ENCODE measurements around the gene HS2ST1.
"Not testable (repeated sequence)": the region's sequence is repeated elsewhere in the genome, so short reads cannot be mapped to it uniquely, and the experiment has no call there.

Gene HS2ST1

GRCh38 chr1:87000460-87000859, 86.0 kb downstream of the HS2ST1 start:
- DNase-seq = no peak

GRCh38 chr1:87004857-87005256, 90.4 kb downstream of the HS2ST1 start:
- DNase-seq = no peak
- intact Hi-C loops (cut with DNase I) = no loop called here

More at GRCh38 chr1:87000460-87000859, 86.0 kb downstream of the HS2ST1 start:
- intact Hi-C loops (cut with DNase I) = no loop called here

GRCh38 chr1:87007323-87007722, 92.9 kb downstream of the HS2ST1 start:
- DNase-seq = no peak
- intact Hi-C loops (cut with DNase I) = no loop called here

- DNase-seq; intact Hi-C loops (cut with DNase I): not testable (repeated sequence)
Measured at GRCh38 chr1:87013385-87013784, 99.0 kb downstream of the HS2ST1 start.

GRCh38 chr1:87017998-87018672, 103.7 kb downstream of the HS2ST1 start:
- intact Hi-C loops (cut with DNase I) = no loop called here
- DNase-seq = no peak

- DNase-seq = no peak
- intact Hi-C loops (cut with DNase I) = no loop called here
Measured at GRCh38 chr1:87023326-87023725, 108.9 kb downstream of the HS2ST1 start.

- intact Hi-C loops (cut with DNase I) = no loop called here
- no peak for DNase-seq
Measured at GRCh38 chr1:87024936-87025540, 110.6 kb downstream of the HS2ST1 start.

GRCh38 chr1:87027561-87027960, 113.1 kb downstream of the HS2ST1 start:
- intact Hi-C loops (cut with DNase I); DNase-seq: not testable (repeated sequence)

GRCh38 chr1:87028576-87028975, 114.1 kb downstream of the HS2ST1 start:
- intact Hi-C loops (cut with DNase I) = no loop called here
- no peak for DNase-seq

- intact Hi-C loops (cut with DNase I) = no loop called here
Measured at GRCh38 chr1:87030740-87031690, 116.6 kb downstream of the HS2ST1 start.

GRCh38 chr1:87034351-87034750, 119.9 kb downstream of the HS2ST1 start:
- intact Hi-C loops (cut with DNase I) = no loop called here
- no peak for DNase-seq

More at GRCh38 chr1:87030740-87031690, 116.6 kb downstream of the HS2ST1 start:
- DNase-seq = no peak

GRCh38 chr1:87039096-87039495, 124.7 kb downstream of the HS2ST1 start:
- DNase-seq = no peak
- intact Hi-C loops (cut with DNase I) = no loop called here

- DNase-seq = no peak
Measured at GRCh38 chr1:87042111-87042811, 127.8 kb downstream of the HS2ST1 start.

GRCh38 chr1:87044424-87044823, 130.0 kb downstream of the HS2ST1 start:
- intact Hi-C loops (cut with DNase I) = no loop called here
- DNase-seq = no peak

More at GRCh38 chr1:87042111-87042811, 127.8 kb downstream of the HS2ST1 start:
- intact Hi-C loops (cut with DNase I) = no loop called here

GRCh38 chr1:87044840-87045239, 130.4 kb downstream of the HS2ST1 start:
- no peak for DNase-seq
- intact Hi-C loops (cut with DNase I) = no loop called here

- no peak for DNase-seq
- intact Hi-C loops (cut with DNase I) = no loop called here
Measured at GRCh38 chr1:87045761-87046304, 131.4 kb downstream of the HS2ST1 start.

- DNase-seq = no peak
- intact Hi-C loops (cut with DNase I) = no loop called here
Measured at GRCh38 chr1:87046951-87047350, 132.5 kb downstream of the HS2ST1 start.

- no peak for DNase-seq
- intact Hi-C loops (cut with DNase I) = no loop called here
Measured at GRCh38 chr1:87048237-87048636, 133.8 kb downstream of the HS2ST1 start.

GRCh38 chr1:87051965-87052364, 137.5 kb downstream of the HS2ST1 start:
- intact Hi-C loops (cut with DNase I) = no loop called here
- no peak for DNase-seq

GRCh38 chr1:87052400-87052799, 138.0 kb downstream of the HS2ST1 start:
- DNase-seq = no peak
- intact Hi-C loops (cut with DNase I) = no loop called here
